ENCODE measurements around the gene CLSTN2. TPM values are rescaled to one million over a fixed set of nuclear protein-coding genes. Genes with fewer than 3 reads are reported as not detected.

Gene CLSTN2
- total and polyA plus RNA-seq, 2 of the 8 experiments (the other 6 are each of a cell fraction or from before 2014, with no cell fraction given) = 0.39 to 0.52 TPM

DNA sequence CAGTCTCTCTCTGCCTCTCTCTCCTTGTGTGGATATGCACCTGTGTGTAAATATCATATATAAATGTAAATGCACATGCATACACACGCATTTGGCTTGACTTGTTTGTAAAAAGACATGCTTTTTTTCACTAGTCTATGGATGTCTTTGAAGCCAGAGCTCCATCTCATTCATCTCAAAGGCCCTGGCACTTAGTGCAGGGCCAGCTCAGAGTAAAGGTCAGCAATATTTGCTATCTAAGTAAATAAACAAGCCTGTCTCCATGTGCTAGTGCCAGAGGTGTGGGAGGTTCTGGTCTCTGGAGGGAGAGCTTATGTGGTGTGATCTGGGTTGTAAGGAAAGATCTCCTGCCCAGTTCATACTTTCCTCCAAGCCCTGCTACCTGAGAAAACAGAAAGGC lies 5.6 kb downstream of the CLSTN2 start (continued):
- TF ChIP-seq, protein P1, sequence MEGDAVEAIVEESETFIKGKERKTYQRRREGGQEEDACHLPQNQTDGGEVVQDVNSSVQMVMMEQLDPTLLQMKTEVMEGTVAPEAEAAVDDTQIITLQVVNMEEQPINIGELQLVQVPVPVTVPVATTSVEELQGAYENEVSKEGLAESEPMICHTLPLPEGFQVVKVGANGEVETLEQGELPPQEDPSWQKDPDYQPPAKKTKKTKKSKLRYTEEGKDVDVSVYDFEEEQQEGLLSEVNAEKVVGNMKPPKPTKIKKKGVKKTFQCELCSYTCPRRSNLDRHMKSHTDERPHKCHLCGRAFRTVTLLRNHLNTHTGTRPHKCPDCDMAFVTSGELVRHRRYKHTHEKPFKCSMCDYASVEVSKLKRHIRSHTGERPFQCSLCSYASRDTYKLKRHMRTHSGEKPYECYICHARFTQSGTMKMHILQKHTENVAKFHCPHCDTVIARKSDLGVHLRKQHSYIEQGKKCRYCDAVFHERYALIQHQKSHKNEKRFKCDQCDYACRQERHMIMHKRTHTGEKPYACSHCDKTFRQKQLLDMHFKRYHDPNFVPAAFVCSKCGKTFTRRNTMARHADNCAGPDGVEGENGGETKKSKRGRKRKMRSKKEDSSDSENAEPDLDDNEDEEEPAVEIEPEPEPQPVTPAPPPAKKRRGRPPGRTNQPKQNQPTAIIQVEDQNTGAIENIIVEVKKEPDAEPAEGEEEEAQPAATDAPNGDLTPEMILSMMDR (IDR thresholded peaks at IDR 0.05; ENCODE audit: control extremely low read depth in 1 of 3, insufficient read depth in 1 of 3, low read depth in 1 of 3, low read length in 3 of 3) = no peak
- TF ChIP-seq SUZ12 (IDR thresholded peaks at IDR 0.05; ENCODE audit: low read length) (no peak), RFX5 (IDR thresholded peaks at IDR 0.05; ENCODE audit: borderline replicate concordance, low read depth, low read length) (no peak), RBBP5 (IDR thresholded peaks at IDR 0.05; ENCODE audit: borderline replicate concordance, low read depth, low read length) (no peak), POU5F1 (IDR thresholded peaks at IDR 0.05; ENCODE audit: low read depth, low read length) (no peak), RAD21 (IDR thresholded peaks at IDR 0.05 in 1 of 2, conservative IDR thresholded peaks at IDR 0.05 in 1 of 2; ENCODE audit: low read depth in 2 of 2, low read length in 2 of 2) (no peak), TBP (IDR thresholded peaks at IDR 0.05; ENCODE audit: low read depth, low read length) (no peak)

All from H1 (cell line).